Measurements from ENCODE around the gene RNFT2. TPM values are rescaled to one million over a fixed set of nuclear protein-coding genes. Genes with fewer than 3 reads are reported as not detected.

RNFT2 gene
- total RNA-seq, 1 experiment from 2014 or later = 29.5 TPM

GRCh38 chr12:116859079-116859478 is 121.0 kb downstream of the RNFT2 start:
- Histone ChIP-seq H2AFZ (ENCODE audit: low read length) (no peak overlapping the region), H3K14ac (ENCODE audit: insufficient read depth, low read length) (no peak overlapping the region), H3K18ac (ENCODE audit: insufficient read length, low read depth, low read length) (no peak overlapping the region), H2BK120ac (ENCODE audit: low read depth, low read length, poor library complexity, severe bottlenecking) (no peak overlapping the region), H3K27ac (ENCODE audit: insufficient read length, low read depth, low read length) (no peak overlapping the region), H4K5ac (ENCODE audit: insufficient read length, low read depth, low read length) (no peak overlapping the region), H4K8ac (replicated peaks; ENCODE audit: insufficient read length, low read depth, low read length) (no peak overlapping the region), H4K91ac (ENCODE audit: insufficient read length, low read depth, low read length) (no peak overlapping the region), H3K79me1 (ENCODE audit: insufficient read depth, low read depth, low read length, poor library complexity, severe bottlenecking) (no peaks in the 10 kb centered on the region), H2BK15ac (ENCODE audit: low read depth, low read length) (no peak overlapping the region), H4K20me1 (ENCODE audit: control insufficient read depth, insufficient read depth, insufficient read length) (no peaks in the 10 kb centered on the region), H2BK12ac (ENCODE audit: insufficient read length, low read depth, low read length) (no peak overlapping the region), H3K23ac (ENCODE audit: insufficient read length, low read depth, low read length) (no peak overlapping the region), H3K79me2 (ENCODE audit: insufficient read depth, low read length) (no peaks in the 10 kb centered on the region), H3K23me2 (ENCODE audit: insufficient read length, low read depth, low read length, poor library complexity, severe bottlenecking) (no peaks in the 10 kb centered on the region), H3K27me3 (ENCODE audit: insufficient read depth, low read length) (no peaks in the 10 kb centered on the region), H3K4me2 (ENCODE audit: insufficient read depth, insufficient read length, low read length) (no peak overlapping the region), H3K9ac (ENCODE audit: extremely low read depth, insufficient read length, low read length) (no peak overlapping the region), H3K9me3 (ENCODE audit: control insufficient read depth, low read depth, low read length) (no peaks in the 10 kb centered on the region), H2BK5ac (ENCODE audit: insufficient read length, low read length) (no peak overlapping the region), H2BK20ac (ENCODE audit: low read depth, low read length, poor library complexity, severe bottlenecking) (no peak overlapping the region), H2AK5ac (ENCODE audit: insufficient read length, low read length) (no peak overlapping the region), H3K4me1 (ENCODE audit: insufficient read depth, low read length) (no peaks in the 10 kb centered on the region), H3K4ac (ENCODE audit: low read depth, low read length) (no peak overlapping the region), H3T11ph (ENCODE audit: low read length) (no peak overlapping the region), H3K56ac (ENCODE audit: insufficient read length, low read depth, low read length) (no peak overlapping the region)
- H3K27ac Mint-ChIP-seq = no peak overlapping the region
- DNase-seq = no peak
- no peaks in the 10 kb centered on the region; a peak in 1 of 7 replicates for H3K36me3 Mint-ChIP-seq (ENCODE audit: insufficient read depth in 1 of 3, low read depth in 3 of 3)
- H3K4me3 Mint-ChIP-seq = no peak overlapping the region
- WGBS (ENCODE audit: extremely low coverage, insufficient read length, low lambda C conversion rate) = no CpG with 5 or more reads among the region's 5 CpGs
- H3K9me3 Mint-ChIP-seq = no peaks in the 10 kb centered on the region
- peaks cover 9 to 19% of the 10 kb centered on the region in 2 experiments for H3K4me1 Mint-ChIP-seq
- TF ChIP-seq CTCF (conservative IDR thresholded peaks at IDR 0.05) = no peak
- peaks cover 2% of the 10 kb centered on the region; the same call in 1 of the 2 replicates for H3K27me3 Mint-ChIP-seq (ENCODE audit: low read depth)

Data from H9 (cell line).